HG03521 (cell line): ENCODE data around the gene MON1B.
"Not testable (repeated sequence)": the region's sequence is repeated elsewhere in the genome, so short reads cannot be mapped to it uniquely, and the experiment has no call there.

Experiments
- ATAC-seq: cut with Tn5 transposase; IDR thresholded peaks from one replicate; pipeline ENCODE4 v1.9.1; 2021; ENCODE audit warnings: mild to moderate bottlenecking, moderate library complexity; ENCODE audit not compliant: unreplicated experiment

Gene MON1B

DNA sequence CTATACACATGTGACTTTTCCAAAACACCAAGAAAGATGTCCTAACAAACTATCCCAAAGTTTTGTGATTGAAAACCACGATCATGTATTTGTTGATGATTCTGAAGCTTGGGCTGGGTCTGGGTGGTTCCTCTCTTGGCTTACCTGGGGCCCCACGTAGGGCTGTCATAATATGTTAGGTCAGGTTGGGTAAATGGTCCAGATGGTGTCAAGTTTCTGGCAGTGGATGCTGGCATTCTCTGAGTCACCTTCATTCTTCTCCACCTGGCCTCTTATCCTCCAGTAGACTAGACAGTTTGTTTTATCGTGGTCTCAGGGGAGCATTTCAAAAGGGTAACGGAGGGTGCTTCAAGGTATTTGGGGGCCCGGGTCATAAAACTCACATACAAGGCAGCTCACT, 47.6 kb downstream of the MON1B start:
- no peak for ATAC-seq

DNA sequence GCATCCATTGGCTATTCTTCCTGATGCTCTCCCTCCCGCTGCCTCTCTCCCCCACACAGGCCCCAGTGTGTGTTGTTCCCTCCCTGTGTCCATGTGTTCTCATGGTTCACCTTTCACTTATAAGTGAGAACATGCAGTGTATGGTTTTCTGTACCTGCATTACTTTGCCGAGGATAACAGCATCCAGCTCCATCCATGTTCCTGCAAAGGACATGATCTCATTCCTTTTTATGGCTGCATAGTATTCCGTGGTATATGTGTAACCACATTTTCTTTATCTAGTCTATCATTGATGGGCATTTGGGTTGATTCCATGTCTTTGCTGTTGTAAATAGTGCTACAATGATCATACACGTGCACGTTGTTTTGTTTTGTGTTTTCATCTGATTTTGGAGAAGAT, 51.5 kb downstream of the MON1B start:
- ATAC-seq, result not testable (repeated sequence)

DNA sequence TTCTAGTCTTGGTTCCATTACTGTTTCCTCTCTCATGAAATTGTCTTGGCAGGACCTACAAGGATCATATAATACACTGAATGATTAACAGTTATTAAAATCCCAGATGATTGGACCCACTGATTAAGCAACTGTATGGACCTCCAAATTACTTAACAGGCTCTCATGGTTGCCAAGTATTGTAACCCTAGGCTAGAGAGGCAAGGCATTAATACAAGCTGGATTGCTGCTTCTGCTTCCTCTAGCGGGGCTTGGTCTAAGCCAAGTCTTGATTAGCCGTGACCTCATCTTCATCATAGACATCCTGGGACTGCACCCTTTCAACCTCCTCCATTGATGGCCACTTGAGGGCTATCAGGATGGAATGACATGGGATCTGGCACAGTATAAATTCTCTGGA, 55.2 kb downstream of the MON1B start:
- ATAC-seq, result no peak

DNA sequence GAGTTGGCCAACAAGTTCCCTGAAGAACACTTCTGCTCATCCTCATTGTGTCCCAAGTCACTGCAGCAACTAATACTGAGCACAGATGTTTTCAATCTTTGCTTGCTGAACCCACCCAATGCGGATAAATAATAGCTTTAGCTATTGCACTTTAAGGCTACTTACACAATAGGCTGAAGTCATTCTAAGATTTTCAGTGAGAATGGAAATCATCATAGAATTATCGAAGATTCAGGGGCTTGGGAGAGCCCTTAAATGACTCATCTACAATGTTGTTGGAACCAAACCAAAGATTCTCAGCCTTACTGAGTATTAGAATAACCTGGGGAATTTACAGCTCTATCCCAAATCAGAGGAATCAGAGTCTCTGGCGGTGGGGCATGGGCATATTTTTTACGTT, 59.4 kb downstream of the MON1B start:
- no peak for ATAC-seq
